Glutamatergic neuron (in vitro differentiated cells): ENCODE results near the gene PAGR1. TPM values are rescaled to one million over a fixed set of nuclear protein-coding genes. Genes with fewer than 3 reads are reported as not detected.

Experiments used
- DNase-seq: peaks from one replicate; pipeline ENCODE4 v3.0.0; 2022
- H3K27ac Mint-ChIP-seq: one replicate; pipeline ENCODE4 v1.8.0; 2020; ENCODE audit warnings: mild to moderate bottlenecking, mixed read lengths, inconsistent platforms; ENCODE audit not compliant: unreplicated experiment
- H3K27me3 Mint-ChIP-seq: one replicate; pipeline ENCODE4 v1.8.0; 2020; ENCODE audit warnings: mild to moderate bottlenecking, moderate library complexity, mixed read lengths, inconsistent platforms; ENCODE audit not compliant: unreplicated experiment
- H3K36me3 Mint-ChIP-seq: one replicate; pipeline ENCODE4 v1.8.0; 2020; ENCODE audit warnings: mild to moderate bottlenecking, mixed read lengths, inconsistent platforms; ENCODE audit not compliant: unreplicated experiment
- H3K4me1 Mint-ChIP-seq: one replicate; pipeline ENCODE4 v1.8.0; 2020; ENCODE audit warnings: mild to moderate bottlenecking, low read depth, mixed read lengths, inconsistent platforms; ENCODE audit not compliant: unreplicated experiment
- H3K4me3 Mint-ChIP-seq: one replicate; pipeline ENCODE4 v1.8.0; 2020; ENCODE audit warnings: mild to moderate bottlenecking, mixed read lengths, inconsistent platforms; ENCODE audit not compliant: unreplicated experiment
- H3K9me3 Mint-ChIP-seq: one replicate; pipeline ENCODE4 v1.8.0; 2020; ENCODE audit warnings: mild to moderate bottlenecking, moderate library complexity, mixed read lengths, inconsistent platforms; ENCODE audit not compliant: unreplicated experiment
- total RNA-seq: library from RNA; stranded (reverse); fragmentation: NEBNext Ultra II Directional; extraction: Animal tissue kit (Norgen Biotek cat#: 25700); gene quantifications from one replicate; pipeline ENCODE4 v1.2.1, GENCODE V29; 2021; ENCODE audit not compliant: unreplicated experiment
- TF ChIP-seq, protein P1 (sequence below): fragments of 200-600 bp; sonication (generic); IDR thresholded peaks from one replicate; pipeline ENCODE4 v1.5.0; 2021; ENCODE audit not compliant: partially characterized antibody, unreplicated experiment

Gene PAGR1
- total RNA-seq, 1 donor from 2014 or later = 110 TPM

DNA sequence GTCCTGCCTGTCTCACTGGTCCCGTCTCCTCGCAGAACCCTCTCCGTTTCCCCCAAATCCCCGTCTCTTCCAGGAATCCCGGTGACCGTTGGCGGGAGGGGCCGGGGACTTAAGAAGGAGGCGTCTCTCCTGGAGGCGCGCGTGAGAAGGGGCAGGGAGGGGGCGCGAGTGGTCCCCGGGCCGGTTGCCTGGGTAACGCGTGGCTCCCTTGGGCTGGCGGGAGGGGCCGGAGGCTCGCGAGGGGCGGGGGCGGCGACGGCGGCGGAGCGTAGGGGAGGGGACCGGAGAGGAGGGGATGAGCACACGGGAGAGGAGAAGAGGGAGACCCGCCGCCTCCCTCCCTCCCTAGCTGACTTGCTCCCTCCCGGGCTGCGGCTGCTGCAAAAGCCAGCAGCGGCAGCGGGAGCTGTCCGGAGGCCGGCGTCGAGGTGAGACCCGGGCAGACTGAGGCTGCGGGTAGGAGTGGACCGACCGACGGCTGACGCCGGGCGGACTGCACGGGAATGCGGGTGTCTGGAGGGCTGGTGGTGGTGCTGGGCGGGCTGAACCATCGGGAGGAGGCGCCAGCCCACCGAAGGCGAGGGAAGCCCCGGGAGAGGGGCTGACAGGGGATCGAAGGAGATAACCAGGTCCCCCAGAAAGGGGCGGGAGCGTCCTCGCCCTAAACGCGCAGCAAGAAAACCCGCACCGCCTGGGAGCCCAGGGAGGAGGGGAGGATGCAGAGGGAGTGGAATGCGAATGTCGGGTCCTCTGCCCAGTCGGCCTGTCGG is 3.9 kb upstream of the PAGR1 start, which contains the start of gene PRRT2:
TSS of gene PRRT2 (plus strand) at position 298 of the 770 bp plus-strand sequence. CDS start 862 bp downstream, outside the sequence.
- Mint-ChIP-seq H3K9me3 (peaks cover 19% of the 10 kb centered on the region), H3K36me3 (no peaks in the 10 kb centered on the region), H3K27ac (peak within 1 kb of the TSS; percentile 95), H3K27me3 (peaks cover 24% of the 10 kb centered on the region), H3K4me1 (peaks cover 22% of the 10 kb centered on the region), H3K4me3 (peak within 1 kb of the TSS; percentile 95)
- TF ChIP-seq, protein P1, sequence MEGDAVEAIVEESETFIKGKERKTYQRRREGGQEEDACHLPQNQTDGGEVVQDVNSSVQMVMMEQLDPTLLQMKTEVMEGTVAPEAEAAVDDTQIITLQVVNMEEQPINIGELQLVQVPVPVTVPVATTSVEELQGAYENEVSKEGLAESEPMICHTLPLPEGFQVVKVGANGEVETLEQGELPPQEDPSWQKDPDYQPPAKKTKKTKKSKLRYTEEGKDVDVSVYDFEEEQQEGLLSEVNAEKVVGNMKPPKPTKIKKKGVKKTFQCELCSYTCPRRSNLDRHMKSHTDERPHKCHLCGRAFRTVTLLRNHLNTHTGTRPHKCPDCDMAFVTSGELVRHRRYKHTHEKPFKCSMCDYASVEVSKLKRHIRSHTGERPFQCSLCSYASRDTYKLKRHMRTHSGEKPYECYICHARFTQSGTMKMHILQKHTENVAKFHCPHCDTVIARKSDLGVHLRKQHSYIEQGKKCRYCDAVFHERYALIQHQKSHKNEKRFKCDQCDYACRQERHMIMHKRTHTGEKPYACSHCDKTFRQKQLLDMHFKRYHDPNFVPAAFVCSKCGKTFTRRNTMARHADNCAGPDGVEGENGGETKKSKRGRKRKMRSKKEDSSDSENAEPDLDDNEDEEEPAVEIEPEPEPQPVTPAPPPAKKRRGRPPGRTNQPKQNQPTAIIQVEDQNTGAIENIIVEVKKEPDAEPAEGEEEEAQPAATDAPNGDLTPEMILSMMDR = no peak
- DNase-seq = peak; percentile 92

DNA sequence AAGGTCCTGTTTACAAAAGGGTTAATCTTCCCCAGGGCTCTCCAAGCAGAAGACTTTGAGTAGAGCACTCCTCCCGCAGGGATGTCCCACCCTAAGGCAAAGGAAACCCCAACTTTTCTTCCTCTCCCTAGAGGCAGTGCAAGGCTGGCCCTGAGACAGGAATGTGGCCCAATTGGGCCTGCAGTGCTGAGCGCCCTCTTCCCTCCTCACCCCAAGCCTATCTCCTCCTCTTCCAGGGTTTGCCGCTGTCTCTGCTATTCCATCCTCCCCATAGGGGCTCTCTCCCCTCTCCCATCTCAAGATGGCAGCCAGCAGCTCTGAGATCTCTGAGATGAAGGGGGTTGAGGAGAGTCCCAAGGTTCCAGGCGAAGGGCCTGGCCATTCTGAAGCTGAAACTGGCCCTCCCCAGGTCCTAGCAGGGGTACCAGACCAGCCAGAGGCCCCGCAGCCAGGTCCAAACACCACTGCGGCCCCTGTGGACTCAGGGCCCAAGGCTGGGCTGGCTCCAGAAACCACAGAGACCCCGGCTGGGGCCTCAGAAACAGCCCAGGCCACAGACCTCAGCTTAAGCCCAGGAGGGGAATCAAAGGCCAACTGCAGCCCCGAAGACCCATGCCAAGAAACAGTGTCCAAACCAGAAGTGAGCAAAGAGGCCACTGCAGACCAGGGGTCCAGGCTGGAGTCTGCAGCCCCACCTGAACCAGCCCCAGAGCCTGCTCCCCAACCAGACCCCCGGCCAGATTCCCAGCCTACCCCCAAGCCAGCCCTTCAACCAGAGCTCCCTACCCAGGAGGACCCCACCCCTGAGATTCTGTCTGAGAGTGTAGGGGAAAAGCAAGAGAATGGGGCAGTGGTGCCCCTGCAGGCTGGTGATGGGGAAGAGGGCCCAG is 3.0 kb upstream of the PAGR1 start:
- peak overlapping the region; percentile 98 for H3K4me3 Mint-ChIP-seq
- no peak for DNase-seq
- peak overlapping the region; percentile 80 for H3K27ac Mint-ChIP-seq
- peaks cover 25% of the 10 kb centered on the region for H3K4me1 Mint-ChIP-seq
- peaks cover 25% of the 10 kb centered on the region for H3K27me3 Mint-ChIP-seq
- TF ChIP-seq, protein P1 = no peak
- H3K9me3 Mint-ChIP-seq = peaks cover 19% of the 10 kb centered on the region
- no peaks in the 10 kb centered on the region for H3K36me3 Mint-ChIP-seq

DNA sequence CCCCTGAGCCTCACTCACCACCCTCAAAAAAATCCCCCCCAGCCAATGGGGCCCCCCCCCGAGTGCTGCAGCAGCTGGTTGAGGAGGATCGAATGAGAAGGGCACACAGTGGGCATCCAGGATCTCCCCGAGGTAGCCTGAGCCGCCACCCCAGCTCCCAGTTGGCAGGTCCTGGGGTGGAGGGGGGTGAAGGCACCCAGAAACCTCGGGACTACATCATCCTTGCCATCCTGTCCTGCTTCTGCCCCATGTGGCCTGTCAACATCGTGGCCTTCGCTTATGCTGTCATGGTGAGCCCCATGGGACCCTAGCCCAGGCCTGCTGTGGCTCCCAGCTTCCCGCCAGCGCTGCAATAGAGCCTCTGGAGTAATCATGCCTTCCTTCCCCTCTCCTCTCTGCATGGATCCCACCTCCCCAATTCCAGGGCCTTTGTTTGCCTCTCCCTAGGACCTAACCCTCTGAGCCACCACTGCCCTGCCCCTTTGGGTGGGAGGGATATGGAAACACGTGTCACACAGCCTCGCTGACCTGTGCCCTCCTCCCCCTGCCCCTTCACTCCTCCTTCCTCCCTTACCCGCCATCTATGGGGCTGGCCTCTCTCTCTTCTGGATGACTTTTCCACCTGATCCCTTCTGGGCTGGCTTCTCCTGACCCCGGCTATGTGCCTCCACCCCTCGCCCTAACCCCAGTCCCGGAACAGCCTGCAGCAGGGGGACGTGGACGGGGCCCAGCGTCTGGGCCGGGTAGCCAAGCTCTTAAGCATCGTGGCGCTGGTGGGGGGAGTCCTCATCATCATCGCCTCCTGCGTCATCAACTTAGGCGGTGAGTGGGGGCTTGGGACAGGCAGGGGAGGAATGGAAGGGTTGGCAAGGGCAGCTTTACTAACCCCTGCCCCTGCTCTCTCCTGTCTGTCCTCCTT is 2.0 kb upstream of the PAGR1 start:
- Mint-ChIP-seq H3K4me3 (peak overlapping the region; percentile 98), H3K27me3 (peaks cover 22% of the 10 kb centered on the region), H3K4me1 (peaks cover 26% of the 10 kb centered on the region), H3K27ac (peak overlapping the region; percentile 93), H3K9me3 (peaks cover 19% of the 10 kb centered on the region), H3K36me3 (no peaks in the 10 kb centered on the region)
- TF ChIP-seq, protein P1 = no peak
- peak; percentile 76 for DNase-seq

DNA sequence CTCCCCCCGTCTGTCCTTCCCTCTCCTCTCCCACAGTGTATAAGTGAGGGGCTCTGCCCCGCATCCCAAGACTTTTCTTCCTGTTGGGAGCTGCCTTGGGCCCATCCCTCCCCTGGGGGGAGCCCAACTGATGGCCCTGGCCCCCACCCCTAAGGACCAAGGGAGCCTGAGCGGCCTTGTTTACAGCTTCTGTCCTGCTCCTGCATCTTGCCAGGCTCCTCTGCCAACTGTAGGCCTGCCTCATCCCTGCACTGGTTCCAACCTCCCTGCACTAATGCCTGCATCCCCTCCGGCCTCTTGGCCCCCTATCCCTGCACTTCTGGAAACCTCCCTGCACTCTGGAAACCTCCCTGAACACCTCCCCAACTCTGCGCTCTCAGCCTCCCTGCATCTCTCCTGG is 1.4 kb upstream of the PAGR1 start:
- Mint-ChIP-seq H3K9me3 (peaks cover 20% of the 10 kb centered on the region), H3K4me3 (peak overlapping the region; percentile 98), H3K27ac (peak overlapping the region; percentile 93), H3K4me1 (peaks cover 31% of the 10 kb centered on the region), H3K36me3 (no peaks in the 10 kb centered on the region), H3K27me3 (peaks cover 24% of the 10 kb centered on the region)
- TF ChIP-seq, protein P1 = no peak
- DNase-seq = no peak
